Activated naive CD4-positive, alpha-beta T cell treated with anti-CD3 and anti-CD28 coated beads, Interleukin-2, amount 50 U/mL, for 24 hours (primary cell): Measurements from ENCODE around the gene FGF14.

ENCODE experiments used
- H3K27ac Mint-ChIP-seq: one replicate; pipeline ENCODE4 v1.8.0; 2021; ENCODE audit warnings: mild to moderate bottlenecking, mixed read lengths
- H3K27me3 Mint-ChIP-seq: one replicate; pipeline ENCODE4 v1.8.0; 2021; ENCODE audit warnings: mixed read lengths
- H3K36me3 Mint-ChIP-seq: one replicate; pipeline ENCODE4 v1.8.0; 2021; ENCODE audit warnings: mixed read lengths
- H3K4me1 Mint-ChIP-seq: one replicate; pipeline ENCODE4 v1.8.0; 2021; ENCODE audit warnings: mixed read lengths
- H3K4me3 Mint-ChIP-seq: one replicate; pipeline ENCODE4 v1.8.0; 2021; ENCODE audit warnings: mild to moderate bottlenecking, mixed read lengths
- H3K9me3 Mint-ChIP-seq: one replicate; pipeline ENCODE4 v1.8.0; 2021; ENCODE audit warnings: mixed read lengths

Gene FGF14

DNA sequence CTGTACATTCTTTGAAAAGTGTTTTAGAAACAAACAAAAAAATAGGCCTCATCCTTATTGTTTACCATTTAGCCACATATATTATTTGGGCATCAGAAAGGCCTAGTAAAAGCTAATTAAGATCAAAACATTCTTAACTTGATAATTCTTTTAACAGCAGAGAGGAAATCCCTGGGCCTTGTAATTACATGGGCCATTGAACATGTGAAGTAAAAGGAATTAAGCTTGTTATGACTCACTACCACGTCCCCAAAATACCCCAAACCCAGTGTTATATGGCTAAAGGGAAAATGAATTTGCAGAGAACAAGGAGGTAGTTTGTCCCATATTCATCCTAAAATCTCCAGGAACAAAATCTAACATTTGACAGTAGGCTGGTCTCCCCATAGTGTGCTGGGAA is 509.6 kb downstream of the FGF14 start:
- H3K36me3 Mint-ChIP-seq: no peaks in the 10 kb centered on the region
- H3K4me3 Mint-ChIP-seq: no peak overlapping the region
- no peak overlapping the region for H3K27ac Mint-ChIP-seq
- peaks cover 1% of the 10 kb centered on the region for H3K27me3 Mint-ChIP-seq
- no peaks in the 10 kb centered on the region for H3K9me3 Mint-ChIP-seq
- H3K4me1 Mint-ChIP-seq: no peaks in the 10 kb centered on the region

DNA sequence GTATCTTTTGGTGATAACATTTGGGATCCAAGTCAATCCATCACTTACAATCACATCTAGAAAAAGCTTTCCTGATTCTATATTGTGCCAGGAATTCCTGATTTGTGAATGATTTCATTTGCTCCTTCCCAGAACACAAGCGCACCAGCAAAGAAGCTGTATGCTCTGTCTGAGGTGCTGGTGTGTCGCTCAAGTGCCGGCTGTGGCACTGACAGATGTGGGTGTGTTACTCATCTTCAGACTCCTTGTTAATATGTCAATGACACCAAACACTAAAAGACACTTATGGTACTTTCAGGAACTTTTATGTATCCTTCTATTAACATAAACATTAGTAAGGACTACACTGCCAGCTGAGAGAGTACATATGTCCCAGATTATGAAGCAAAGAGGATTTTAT is 520.3 kb downstream of the FGF14 start:
- Mint-ChIP-seq H3K27me3 (peaks cover under 1% of the 10 kb centered on the region), H3K36me3 (no peaks in the 10 kb centered on the region), H3K4me3 (no peak overlapping the region), H3K27ac (no peak overlapping the region), H3K4me1 (no peaks in the 10 kb centered on the region), H3K9me3 (no peaks in the 10 kb centered on the region)

DNA sequence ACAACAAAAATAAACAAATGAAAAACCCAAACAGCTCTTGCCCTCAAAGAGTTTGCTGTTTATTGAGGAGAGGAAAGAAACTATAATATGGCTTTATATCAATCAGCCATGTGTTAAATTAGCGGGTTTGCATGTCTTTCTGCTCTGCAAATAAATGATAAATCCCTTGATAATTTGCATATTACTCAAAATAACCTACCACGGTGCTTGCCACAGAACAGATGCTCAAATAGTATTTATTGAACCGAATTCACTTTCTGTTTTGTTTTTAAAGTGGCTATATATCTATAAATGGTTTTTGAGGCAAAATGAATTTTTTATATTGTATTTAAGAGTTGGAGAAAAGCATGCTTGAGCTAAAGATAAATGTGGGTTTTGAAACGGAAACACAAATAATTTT is 521.3 kb downstream of the FGF14 start:
- Mint-ChIP-seq H3K4me1 (no peaks in the 10 kb centered on the region), H3K27me3 (no peaks in the 10 kb centered on the region), H3K9me3 (no peaks in the 10 kb centered on the region), H3K27ac (no peak overlapping the region), H3K36me3 (no peaks in the 10 kb centered on the region), H3K4me3 (no peak overlapping the region)

DNA sequence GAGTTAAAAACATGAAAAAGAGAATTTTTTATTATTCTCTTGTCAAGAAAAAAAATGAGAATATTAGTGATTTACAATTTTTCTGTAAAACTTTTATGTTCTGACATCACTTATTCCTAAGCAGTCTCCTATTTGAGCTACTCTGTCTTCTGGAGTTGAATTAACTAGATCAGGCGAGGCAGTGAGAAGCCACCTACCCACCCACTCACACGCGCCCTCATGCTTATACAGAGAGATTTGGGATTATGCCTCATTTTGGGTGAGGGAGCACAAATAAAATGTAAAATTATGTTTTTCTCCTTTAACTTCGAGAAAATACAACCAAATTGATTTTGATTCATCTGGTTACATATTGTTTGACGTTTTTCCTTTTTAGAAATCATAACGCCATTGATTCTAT is 524.9 kb downstream of the FGF14 start:
- no peaks in the 10 kb centered on the region for H3K9me3 Mint-ChIP-seq
- H3K4me1 Mint-ChIP-seq: no peaks in the 10 kb centered on the region
- H3K4me3 Mint-ChIP-seq: no peak overlapping the region
- H3K36me3 Mint-ChIP-seq: no peaks in the 10 kb centered on the region
- H3K27ac Mint-ChIP-seq: no peak overlapping the region
- no peaks in the 10 kb centered on the region for H3K27me3 Mint-ChIP-seq

DNA sequence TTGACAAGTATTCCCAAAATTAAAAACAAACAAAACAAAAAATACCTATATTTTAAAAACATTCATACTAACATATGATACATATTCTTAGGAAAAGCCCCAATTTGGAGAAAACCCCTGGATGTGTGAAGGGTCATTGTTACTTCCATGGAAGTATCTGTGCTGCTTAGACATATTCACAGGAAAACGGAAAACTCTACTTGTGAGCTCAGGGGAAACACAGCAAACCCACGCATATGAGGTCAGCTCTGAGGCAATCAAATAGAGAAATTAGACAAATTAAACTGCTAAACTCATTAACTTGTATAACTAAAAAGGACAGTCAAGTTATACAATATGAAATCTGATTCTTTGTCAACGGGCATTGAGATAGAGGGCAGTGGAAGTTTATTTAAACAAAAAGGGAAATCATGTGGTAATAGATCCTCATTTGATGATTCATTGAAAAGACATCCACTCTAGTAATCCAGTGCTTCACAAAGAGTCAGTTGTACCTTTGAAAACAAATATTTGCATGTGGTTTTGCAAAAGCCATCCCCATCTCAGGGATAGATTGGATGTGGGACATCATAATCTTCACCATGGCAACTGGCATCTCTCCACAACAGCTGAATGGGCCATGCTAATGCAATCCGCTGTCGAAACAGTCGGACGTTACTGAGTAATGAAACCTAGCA is 526.0 kb downstream of the FGF14 start:
- no peaks in the 10 kb centered on the region for H3K9me3 Mint-ChIP-seq
- H3K27me3 Mint-ChIP-seq: no peaks in the 10 kb centered on the region
- no peak overlapping the region for H3K27ac Mint-ChIP-seq
- H3K4me1 Mint-ChIP-seq: no peaks in the 10 kb centered on the region
- no peak overlapping the region for H3K4me3 Mint-ChIP-seq
- no peaks in the 10 kb centered on the region for H3K36me3 Mint-ChIP-seq

DNA sequence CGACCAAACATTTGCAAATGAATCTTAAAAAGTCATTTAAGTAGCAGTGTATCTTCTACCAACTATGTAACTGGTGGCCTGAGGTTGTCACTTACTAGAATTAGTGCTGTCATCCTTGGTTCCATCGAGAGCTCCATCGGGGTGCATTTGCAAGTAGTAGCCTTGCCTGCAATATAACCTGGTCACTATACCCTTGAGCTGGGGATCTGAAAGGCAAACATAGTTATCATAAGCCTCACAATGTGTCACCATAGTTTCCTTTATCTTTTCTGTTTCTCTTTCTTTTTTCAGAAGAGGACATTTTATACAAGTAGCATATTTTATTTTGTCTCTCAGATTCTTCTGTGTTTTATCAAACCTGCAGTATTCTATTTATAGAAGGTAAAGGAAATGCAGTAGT is 526.8 kb downstream of the FGF14 start:
- H3K9me3 Mint-ChIP-seq: no peaks in the 10 kb centered on the region
- no peak overlapping the region for H3K4me3 Mint-ChIP-seq
- H3K27ac Mint-ChIP-seq: no peak overlapping the region
- no peaks in the 10 kb centered on the region for H3K27me3 Mint-ChIP-seq
- H3K4me1 Mint-ChIP-seq: no peaks in the 10 kb centered on the region
- no peaks in the 10 kb centered on the region for H3K36me3 Mint-ChIP-seq

DNA sequence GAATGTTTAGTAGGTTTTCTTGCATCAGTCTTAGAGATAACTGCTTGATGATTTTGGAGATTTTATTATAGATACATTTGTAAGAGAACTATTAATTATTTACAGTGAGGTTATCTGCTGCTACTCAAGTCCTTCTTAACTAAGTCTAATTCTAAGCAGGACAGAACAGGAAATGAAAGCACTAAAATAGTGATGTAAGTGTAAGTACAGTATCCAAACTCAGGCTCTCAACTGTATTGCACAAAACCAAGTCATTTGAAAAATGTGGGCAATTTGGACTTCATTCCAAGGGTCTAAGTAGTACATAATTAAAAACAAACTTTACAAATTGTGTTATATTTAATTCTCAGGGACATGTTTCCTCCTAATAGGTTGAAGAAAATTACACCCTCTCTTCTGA is 532.3 kb downstream of the FGF14 start:
- no peak overlapping the region for H3K27ac Mint-ChIP-seq
- H3K4me1 Mint-ChIP-seq: no peaks in the 10 kb centered on the region
- H3K27me3 Mint-ChIP-seq: peaks cover 5% of the 10 kb centered on the region
- H3K4me3 Mint-ChIP-seq: no peak overlapping the region
- H3K36me3 Mint-ChIP-seq: no peaks in the 10 kb centered on the region
- H3K9me3 Mint-ChIP-seq: no peaks in the 10 kb centered on the region

DNA sequence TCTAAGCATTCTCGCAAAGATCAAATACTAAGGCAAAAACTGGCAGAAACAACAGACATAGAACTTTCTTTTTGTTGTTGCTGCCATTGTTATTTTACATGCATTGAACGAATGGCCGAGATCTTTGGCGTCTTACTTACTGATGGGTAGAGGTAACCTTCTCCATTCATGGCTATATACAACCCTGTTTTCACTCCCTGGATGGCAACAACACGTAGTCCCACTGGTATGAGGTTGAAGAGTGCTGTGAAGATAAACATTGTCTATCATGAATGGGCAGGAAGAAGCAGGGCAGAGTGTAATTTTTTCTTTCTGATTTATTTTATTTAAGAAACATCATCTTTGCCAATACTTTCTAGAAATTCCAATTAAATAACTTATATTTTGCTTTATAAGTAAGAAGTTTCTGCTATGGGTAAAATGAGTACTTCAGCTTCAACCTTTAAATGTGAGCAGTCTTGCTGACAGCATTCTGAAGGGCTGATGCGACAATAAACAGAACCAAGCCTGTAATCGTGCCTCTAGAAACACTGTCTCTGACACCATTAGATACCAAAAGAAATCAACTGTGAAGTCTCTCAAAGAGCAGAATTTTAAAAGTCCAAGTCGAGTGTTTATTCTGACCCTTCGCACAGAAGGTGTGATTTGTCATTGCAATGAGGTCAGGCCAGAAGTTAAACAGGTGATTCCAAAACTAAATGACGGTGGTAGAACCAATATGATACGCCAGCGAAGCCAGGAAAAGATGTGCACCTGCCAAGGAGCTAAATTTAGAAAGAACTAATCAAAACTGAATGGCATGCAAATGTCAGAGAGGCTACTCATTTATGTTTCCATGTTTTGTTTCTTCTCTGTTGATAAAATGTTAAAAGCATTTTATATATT is 533.0 kb downstream of the FGF14 start:
- Mint-ChIP-seq H3K4me1 (no peaks in the 10 kb centered on the region), H3K9me3 (no peaks in the 10 kb centered on the region), H3K27me3 (peaks cover 5% of the 10 kb centered on the region), H3K27ac (no peak overlapping the region), H3K4me3 (no peak overlapping the region), H3K36me3 (no peaks in the 10 kb centered on the region)

DNA sequence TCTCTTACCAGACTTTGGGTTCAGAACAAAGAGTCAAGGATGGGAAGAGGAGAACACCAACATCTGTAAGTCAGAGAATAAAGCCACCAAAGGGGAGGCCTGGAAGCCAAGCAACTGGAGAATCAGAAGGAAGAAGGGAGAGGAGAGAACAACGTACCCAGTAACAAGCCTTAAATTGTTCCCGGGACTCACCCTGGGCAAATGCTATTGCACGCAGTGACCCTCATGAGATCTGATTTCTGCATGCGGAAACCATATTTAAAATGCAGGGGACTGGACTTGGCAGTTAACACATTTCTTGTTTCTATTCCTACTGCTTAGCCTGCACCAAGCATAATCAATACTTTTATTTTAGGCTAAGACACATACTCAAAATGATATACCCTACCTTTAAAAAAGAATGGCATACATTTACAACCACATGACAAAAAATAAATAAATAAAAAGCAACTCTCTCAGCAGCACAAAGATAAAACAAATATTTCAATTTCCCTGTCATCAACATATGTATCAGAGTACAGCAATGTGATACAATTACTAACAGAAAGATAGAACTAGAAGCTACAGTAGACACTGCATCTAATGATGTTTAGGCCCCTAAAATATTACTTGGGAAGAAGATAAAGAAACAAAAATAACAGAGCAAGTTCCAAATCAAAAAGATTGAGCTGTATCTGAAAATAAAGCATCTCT is 534.8 kb downstream of the FGF14 start:
- Mint-ChIP-seq H3K4me3 (no peak overlapping the region), H3K9me3 (no peaks in the 10 kb centered on the region), H3K36me3 (no peaks in the 10 kb centered on the region), H3K27me3 (peaks cover 5% of the 10 kb centered on the region), H3K27ac (no peak overlapping the region), H3K4me1 (no peaks in the 10 kb centered on the region)

DNA sequence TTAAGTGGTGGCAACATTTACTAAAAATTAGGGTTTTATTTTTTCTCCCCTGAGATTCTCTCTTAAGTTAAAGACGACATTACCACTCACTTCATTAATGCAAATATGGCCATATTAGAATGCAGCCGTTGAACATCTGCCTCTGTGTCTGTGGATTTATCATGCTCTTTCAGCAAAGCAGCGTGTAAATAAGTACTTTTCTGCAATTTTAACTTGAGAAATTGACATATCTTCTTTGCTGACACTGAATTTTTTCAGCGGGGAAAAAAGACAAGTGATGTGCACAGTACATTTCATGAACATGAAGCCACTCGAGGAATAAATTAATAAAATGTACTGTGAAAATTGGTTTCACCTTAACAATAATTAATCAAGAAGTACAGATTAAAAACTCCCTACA is 543.0 kb downstream of the FGF14 start:
- Mint-ChIP-seq H3K27ac (no peak overlapping the region), H3K9me3 (no peaks in the 10 kb centered on the region), H3K36me3 (no peaks in the 10 kb centered on the region), H3K4me1 (no peaks in the 10 kb centered on the region), H3K4me3 (no peak overlapping the region), H3K27me3 (peaks cover 1% of the 10 kb centered on the region)

DNA sequence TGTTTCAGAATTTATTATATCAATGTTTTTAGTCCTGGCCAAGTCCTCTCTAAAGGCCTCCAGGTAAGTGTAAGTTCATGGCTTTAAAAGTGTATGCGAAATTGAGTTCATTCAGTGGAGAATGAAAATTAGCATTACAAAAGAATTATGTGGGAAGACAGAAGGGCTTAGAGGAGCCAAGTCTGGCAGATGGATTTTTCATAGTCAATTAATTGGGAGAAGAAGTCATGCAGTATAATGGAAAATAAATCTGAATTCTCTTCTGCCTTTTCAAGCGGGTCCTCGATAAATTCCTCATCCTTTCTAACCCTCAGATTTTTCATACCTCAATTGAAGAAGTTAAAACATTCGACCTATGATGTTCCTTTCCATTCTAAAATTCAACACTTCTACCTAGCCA is 555.1 kb downstream of the FGF14 start:
- Mint-ChIP-seq H3K27ac (no peak overlapping the region), H3K4me1 (no peaks in the 10 kb centered on the region), H3K36me3 (no peaks in the 10 kb centered on the region), H3K9me3 (no peaks in the 10 kb centered on the region), H3K27me3 (peaks cover 3% of the 10 kb centered on the region), H3K4me3 (no peak overlapping the region)

DNA sequence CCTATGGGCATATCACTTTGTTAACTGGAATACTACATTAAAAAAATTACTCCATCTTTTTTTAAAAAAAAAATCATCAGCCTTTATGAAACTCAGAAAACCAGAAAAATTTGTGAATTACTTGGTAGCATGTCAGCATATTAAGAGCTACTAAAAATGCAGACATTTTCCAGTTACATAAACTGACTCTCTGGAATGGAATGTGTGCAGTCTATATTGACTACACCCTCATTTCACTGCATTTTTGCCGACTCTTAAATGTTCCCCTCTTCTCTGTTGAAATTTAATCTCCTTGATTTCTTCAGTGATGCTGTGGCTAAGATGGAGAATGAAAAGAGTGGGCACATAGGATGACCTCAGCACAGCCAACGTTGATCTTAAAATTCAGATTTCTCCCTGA is 555.6 kb downstream of the FGF14 start:
- Mint-ChIP-seq H3K9me3 (no peaks in the 10 kb centered on the region), H3K4me3 (no peak overlapping the region), H3K27me3 (peaks cover 4% of the 10 kb centered on the region), H3K27ac (no peak overlapping the region), H3K4me1 (no peaks in the 10 kb centered on the region), H3K36me3 (no peaks in the 10 kb centered on the region)

DNA sequence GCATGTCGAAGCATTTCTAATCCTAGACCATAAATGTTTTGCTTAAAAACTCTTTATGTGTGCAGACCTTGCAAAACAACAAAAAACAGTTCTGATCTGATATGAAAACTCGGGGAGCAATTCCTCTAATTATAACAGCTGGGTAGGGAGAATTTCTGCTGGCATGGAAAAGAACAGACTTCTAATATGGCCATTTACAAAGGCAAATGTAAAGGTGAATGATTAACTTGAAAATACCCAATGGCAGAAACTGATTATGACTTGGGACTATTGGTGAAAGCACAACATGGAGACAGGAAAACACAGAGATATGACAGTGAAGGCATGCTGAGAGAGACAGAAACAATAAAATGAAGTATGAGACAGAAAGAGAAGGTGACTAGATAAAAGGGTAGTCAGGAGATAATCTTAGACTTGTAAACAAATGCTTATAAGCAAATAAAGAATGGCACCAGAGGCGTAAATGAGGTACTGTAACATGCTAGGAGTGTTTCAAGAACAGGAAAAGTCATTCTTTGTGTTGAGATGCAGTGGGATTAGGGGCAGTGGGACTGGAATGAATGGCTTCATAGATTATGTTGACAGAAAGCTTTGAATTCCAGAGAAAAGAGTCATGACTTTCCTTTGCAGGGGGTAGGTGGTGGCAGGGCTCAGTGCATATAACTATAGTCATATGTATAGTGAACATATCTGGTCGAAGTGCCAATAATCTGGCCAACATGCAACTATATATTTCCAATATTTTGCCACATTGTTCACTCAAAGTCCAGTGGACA is 556.4 kb downstream of the FGF14 start:
- H3K4me3 Mint-ChIP-seq: no peak overlapping the region
- no peak overlapping the region for H3K27ac Mint-ChIP-seq
- H3K9me3 Mint-ChIP-seq: no peaks in the 10 kb centered on the region
- no peaks in the 10 kb centered on the region for H3K36me3 Mint-ChIP-seq
- peaks cover 4% of the 10 kb centered on the region for H3K27me3 Mint-ChIP-seq
- no peaks in the 10 kb centered on the region for H3K4me1 Mint-ChIP-seq

DNA sequence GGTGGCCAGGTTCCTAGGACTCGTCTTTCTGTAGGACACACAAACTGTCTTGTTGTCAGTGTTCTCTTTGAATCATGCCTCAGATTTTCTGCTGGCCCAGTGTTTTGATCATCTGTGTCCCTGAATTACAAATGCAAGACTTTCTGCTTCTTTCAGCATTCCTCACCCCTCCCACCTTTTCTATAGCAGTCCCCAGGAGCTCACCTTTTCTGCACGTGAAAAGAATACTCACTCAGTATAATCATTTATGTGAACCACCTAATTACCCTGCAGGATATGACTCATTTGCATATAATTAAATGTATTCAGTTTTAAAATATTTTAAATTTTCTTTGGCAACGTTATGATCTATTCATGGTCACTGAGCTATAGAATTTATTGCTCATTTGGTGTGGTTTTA is 560.1 kb downstream of the FGF14 start:
- H3K27ac Mint-ChIP-seq: no peak overlapping the region
- no peaks in the 10 kb centered on the region for H3K36me3 Mint-ChIP-seq
- no peaks in the 10 kb centered on the region for H3K4me1 Mint-ChIP-seq
- no peaks in the 10 kb centered on the region for H3K9me3 Mint-ChIP-seq
- H3K27me3 Mint-ChIP-seq: peaks cover 4% of the 10 kb centered on the region
- no peak overlapping the region for H3K4me3 Mint-ChIP-seq

DNA sequence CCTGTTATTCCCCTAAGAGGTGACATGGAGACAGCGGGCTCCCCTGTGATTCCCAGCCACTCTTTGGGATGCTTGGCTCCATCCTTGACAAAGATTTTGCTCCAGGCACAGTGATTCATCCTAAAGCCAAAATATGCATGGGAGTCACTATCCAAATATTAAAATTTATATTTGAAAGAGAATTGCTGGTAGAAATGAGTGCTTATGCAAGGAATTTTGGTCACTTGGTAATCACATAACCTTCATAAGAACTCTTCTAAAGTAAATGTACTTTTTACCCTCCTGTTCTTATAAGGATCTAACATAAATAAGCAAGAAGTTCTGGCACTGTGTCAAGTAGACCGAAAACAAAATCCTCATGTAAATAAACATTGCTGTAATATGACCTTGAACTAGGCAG is 563.5 kb downstream of the FGF14 start:
- no peaks in the 10 kb centered on the region for H3K36me3 Mint-ChIP-seq
- H3K4me1 Mint-ChIP-seq: no peaks in the 10 kb centered on the region
- no peak overlapping the region for H3K27ac Mint-ChIP-seq
- no peak overlapping the region for H3K4me3 Mint-ChIP-seq
- no peaks in the 10 kb centered on the region for H3K9me3 Mint-ChIP-seq
- H3K27me3 Mint-ChIP-seq: peaks cover 5% of the 10 kb centered on the region
